HepG2 (cell line): Measurements from ENCODE around the gene NOS1AP. TPM values are rescaled to one million over a fixed set of nuclear protein-coding genes. Genes with fewer than 3 reads are reported as not detected.

Experiments used
- ATAC-seq: fragments of 200-7000 bp; cut with Tn5 transposase; 3 replicates; pipeline ENCODE4 v1.9.1; 2020; ENCODE audit warnings: mild to moderate bottlenecking, moderate library complexity
- BruUV-seq: library from RNA; stranded (reverse); fragments of 400-500 nt; replicated peaks from 2 replicates; lab custom pipeline; 2021; lab: Mats Ljungman, UMichigan
- CTCF ChIA-PET: fragments of 300-600 bp; formaldehyde crosslinking; extraction: SDS; loops from one replicate; lab custom pipeline; 2021; ENCODE audit warnings: low total read pairs, inconsistent platforms, low intra/inter-chr PET ratio; lab: Yijun Ruan, JAX
- POLR2A ChIA-PET: fragments of 350-600 bp; sonication (Branson Sonifier 250); formaldehyde crosslinking; loops from one replicate; lab custom pipeline; 2020; ENCODE audit warnings: antibody characterized with exemption, inconsistent platforms; lab: Yijun Ruan, JAX
- DNase-seq: peaks from one replicate; pipeline ENCODE4 v3.0.0-alpha.2; 2015; ENCODE audit warnings: low spot score
- FAIRE-seq: peaks from 3 replicates; lab custom pipeline; 2011; peaks lifted over from hg19 to GRCh38; lab: Jason Lieb, UNC
- H2AFZ ChIP-seq: one replicate; pipeline ENCODE4 v1.6.1; 2011; ENCODE audit warnings: low read length, inconsistent platforms
- H3K27ac ChIP-seq: fragments of 300-600 bp; 3 replicates; pipeline ENCODE4 v1.8.0; 2011; ENCODE audit warnings: mixed run types, mild to moderate bottlenecking, mixed read lengths, low read length, inconsistent platforms; ENCODE audit not compliant: insufficient read depth; ENCODE audit errors: extremely low read length
- H3K27me3 ChIP-seq, 2 experiments: fragments of 200-600 bp in 1 of 2; 2 replicates in 1 of 2; 3 replicates in 1 of 2; pipeline versions ENCODE4 v1.6.0 to v1.8.0; 2011; ENCODE audit warnings: low read length in 2 of 2, mild to moderate bottlenecking in 2 of 2, moderate library complexity in 2 of 2, inconsistent platforms in 1 of 2; ENCODE audit not compliant: insufficient read depth in 2 of 2, control insufficient read depth in 1 of 2
- H3K36me3 ChIP-seq, 2 experiments: fragments of 200-600 bp in 1 of 2; replicated peaks in 1 of 2; 2 replicates in 1 of 2; 3 replicates in 1 of 2; pipeline versions ENCODE4 v1.5.1 to v1.8.0; 2011; ENCODE audit warnings: low read length in 2 of 2, inconsistent platforms in 1 of 2; ENCODE audit not compliant: insufficient read depth in 2 of 2, control insufficient read depth in 1 of 2
- H3K4me1 ChIP-seq: 2 replicates; pipeline ENCODE4 v1.5.1; 2012; ENCODE audit warnings: low read length, inconsistent platforms; ENCODE audit not compliant: insufficient read depth
- H3K4me2 ChIP-seq: 2 replicates; pipeline ENCODE4 v1.6.0; 2011; ENCODE audit warnings: low read depth, low read length, inconsistent platforms
- H3K4me3 ChIP-seq, 3 experiments: fragments of 200-600 bp in 1 of 3; sonication (generic), shearing (Covaris generic) in 1 of 3; replicated peaks in 1 of 3; 2 replicates each; pipeline ENCODE4 v1.5.1; 2011 to 2016; ENCODE audit warnings: low read length in 3 of 3, inconsistent platforms in 2 of 3, low read depth in 2 of 3, mild to moderate bottlenecking in 2 of 3, control low read depth in 1 of 3, mixed read lengths in 1 of 3; ENCODE audit not compliant: insufficient read depth in 1 of 3
- H3K79me2 ChIP-seq: one replicate; pipeline ENCODE4 v1.6.1; 2011; ENCODE audit warnings: low read length, inconsistent platforms; ENCODE audit not compliant: insufficient read depth
- H3K9ac ChIP-seq: 2 replicates; pipeline ENCODE4 v1.6.0; 2011; ENCODE audit warnings: mild to moderate bottlenecking, low read depth, low read length, inconsistent platforms; ENCODE audit not compliant: insufficient read depth
- H3K9me3 ChIP-seq: 2 replicates; pipeline ENCODE4 v1.5.1; 2012; ENCODE audit warnings: mild to moderate bottlenecking, low read length
- H4K20me1 ChIP-seq: 2 replicates; pipeline ENCODE4 v1.6.0; 2011; ENCODE audit warnings: inconsistent platforms, mild to moderate bottlenecking, low read length, moderate library complexity; ENCODE audit not compliant: insufficient read depth
- ATF5 ChIP-seq: sonication (generic); formaldehyde crosslinking; IDR thresholded peaks from 2 replicates; pipeline ENCODE4 v1.4.0; 2020; ENCODE audit warnings: mild to moderate bottlenecking, low read depth, missing genetic modification reagents
- GATAD2A ChIP-seq: IDR thresholded peaks from 2 replicates; pipeline ENCODE4 v1.6.1; 2016
- KDM1A ChIP-seq: IDR thresholded peaks from 2 replicates; pipeline ENCODE4 v1.6.1; 2016; ENCODE audit warnings: missing compliant biosample characterization
- KLF11 ChIP-seq: IDR thresholded peaks from 2 replicates; pipeline ENCODE4 v1.6.1; 2016; ENCODE audit warnings: missing compliant biosample characterization
- MAFF ChIP-seq: IDR thresholded peaks from 2 replicates; pipeline ENCODE4 v1.6.1; 2011; ENCODE audit warnings: low read depth, low read length, improper control_type of control experiment
- MAFK ChIP-seq, 2 experiments: IDR thresholded peaks in 1 of 2; conservative IDR thresholded peaks in 1 of 2; 2 replicates each; pipeline ENCODE4 v1.6.1; 2011; ENCODE audit warnings: improper control_type of control experiment in 2 of 2, low read length in 2 of 2
- MXI1 ChIP-seq: IDR thresholded peaks from 3 replicates; pipeline ENCODE4 v1.6.1; 2012; ENCODE audit warnings: low read depth, low read length, inconsistent platforms, borderline replicate concordance
- PITX1 ChIP-seq: sonication (generic); formaldehyde crosslinking; IDR thresholded peaks from 2 replicates; pipeline ENCODE4 v1.5.1; 2020; ENCODE audit warnings: mild to moderate bottlenecking, missing genetic modification reagents
- SNAPC5 ChIP-seq: sonication (generic); formaldehyde crosslinking; IDR thresholded peaks from 2 replicates; pipeline ENCODE4 v1.8.1; 2023; ENCODE audit warnings: mild to moderate bottlenecking, missing genetic modification reagents, borderline replicate concordance
- SPEN ChIP-seq: sonication (generic); formaldehyde crosslinking; IDR thresholded peaks from 2 replicates; pipeline ENCODE4 v1.5.1; 2020; ENCODE audit warnings: low read depth, mild to moderate bottlenecking, missing genetic modification reagents
- TSC22D2 ChIP-seq: sonication (generic); formaldehyde crosslinking; IDR thresholded peaks from 2 replicates; pipeline ENCODE4 v1.5.1; 2020; ENCODE audit warnings: missing genetic modification reagents, mild to moderate bottlenecking, borderline replicate concordance
- ZKSCAN1 ChIP-seq: fragments of 150-350 bp; IDR thresholded peaks from 2 replicates; pipeline ENCODE4 v1.6.1; 2014; ENCODE audit warnings: low read length
- ZKSCAN8 ChIP-seq: IDR thresholded peaks from 2 replicates; pipeline ENCODE4 v1.6.1; 2016; ENCODE audit warnings: borderline replicate concordance, missing genetic modification reagents, missing compliant biosample characterization
- ZNF224 ChIP-seq: sonication (generic); formaldehyde crosslinking; IDR thresholded peaks from 2 replicates; pipeline ENCODE4 v1.5.0; 2020; ENCODE audit warnings: mild to moderate bottlenecking, missing genetic modification reagents
- ZNF33A ChIP-seq: sonication (generic); formaldehyde crosslinking; IDR thresholded peaks from 2 replicates; pipeline ENCODE4 v1.5.1; 2020; ENCODE audit warnings: missing genetic modification reagents, mild to moderate bottlenecking, moderate library complexity, borderline replicate concordance
- WGBS: methylation state at CpG from one replicate; pipeline ENCODE4 v1.1.6; 2017; ENCODE audit warnings: low lambda C conversion rate; 5-methylcytosine and 5-hydroxymethylcytosine counted together
- in situ Hi-C: cut with HindIII; loops from 2 replicates; pipeline ENCODE4 v1.10.0; 2017; ENCODE audit warnings: low pct_unique_long_range_greater_than_20kb; ENCODE audit not compliant: extremely low pct_ligation_motif_present
- intact Hi-C: fragments of 100-400 bp; cut with micrococcal nuclease; formaldehyde crosslinking; loops from one replicate; pipeline ENCODE4 v1.10.0; 2022; ENCODE audit not compliant: unreplicated experiment
- polyA plus RNA-seq, 8 experiments: library from polyadenylated mRNA; depleted of rRNA in 3 of 8; stranded (reverse) in 7 of 8; unstranded in 1 of 8; fragments of >200 nt; fragmentation: Illumina TruSeq in 4 of 8; extraction: Trizol in 4 of 8; gene quantifications; 2 replicates each; pipeline versions ENCODE4 v1.2.1 to v1.2.3, GENCODE V29; 2011 to 2016; ENCODE audit warnings: low read depth in 4 of 8, missing spikeins in 1 of 8, mixed read lengths in 1 of 8; ENCODE audit not compliant: insufficient read depth in 1 of 8
- total RNA-seq, 5 experiments: library from RNA; depleted of rRNA; stranded (reverse); fragments of >200 nt; fragmentation: Illumina TruSeq; extraction: Trizol; gene quantifications; 2 replicates each; pipeline ENCODE4 v1.2.3, GENCODE V29; 2016; ENCODE audit warnings: low read depth in 1 of 5

Gene NOS1AP
- total and polyA plus RNA-seq, 2 of the 13 experiments (the other 11 are each of a cell fraction or from before 2014, with no cell fraction given): 2.0 to 3.3 TPM

GRCh38 chr1:162233937-162234336 lies 164.4 kb downstream of the NOS1AP start:
- Histone ChIP-seq H3K27ac (no peak overlapping the region), H3K9me3 (no peaks in the 10 kb centered on the region), H2AFZ (no peak overlapping the region), H3K36me3 (no peaks in the 10 kb centered on the region; a peak in 1 of 5 replicates), H3K4me1 (peaks cover 75% of the 10 kb centered on the region), H3K4me3 (no peak overlapping the region), H3K79me2 (peaks cover 11% of the 10 kb centered on the region), H3K4me2 (no peak overlapping the region), H3K27me3 (no peaks in the 10 kb centered on the region), H3K9ac (no peak overlapping the region), H4K20me1 (no peaks in the 10 kb centered on the region)
- in situ Hi-C loops (no loop called here), intact Hi-C loops (no loop called here)
- ChIA-PET CTCF (no interaction called here), POLR2A (no interaction called here)
- BruUV-seq: no TSS peak
- no peak for DNase-seq
- TF ChIP-seq PITX1 (CRISPR knock-in tag): no peak
- no peak for TF ChIP-seq TSC22D2 (CRISPR knock-in tag)
- no peak for TF ChIP-seq ZKSCAN1
- no peak for TF ChIP-seq KLF11 (CRISPR knock-in tag)
- no peak for TF ChIP-seq ZNF33A (CRISPR knock-in tag)
- TF ChIP-seq ATF5 (CRISPR knock-in tag): no peak
- TF ChIP-seq MAFK (conservative IDR thresholded peaks at IDR 0.05 in 1 of 2, IDR thresholded peaks at IDR 0.05 in 1 of 2; ENCODE audit: low read length in 2 of 2): peak; percentile 65 to 69
- TF ChIP-seq KDM1A: no peak
- TF ChIP-seq SNAPC5 (CRISPR knock-in tag): no peak
- 0 out of 2 replicates have a peak, but pooled peaks have one; percentile 48 for TF ChIP-seq MAFF
- TF ChIP-seq ZNF224 (CRISPR knock-in tag): no peak
- TF ChIP-seq MXI1: no peak
- TF ChIP-seq SPEN (CRISPR knock-in tag): no peak
- TF ChIP-seq ZKSCAN8: no peak
- no peak for TF ChIP-seq GATAD2A (CRISPR knock-in tag)
- WGBS: 100% methylated on average over 1 of the region's 1 CpG
- ATAC-seq: no peak
- FAIRE-seq: no peak
